MV-4-11 (cell line): ENCODE data around the gene ZNF688.
A peak's percentile ranks its signal among the peaks of the same experiment; 100 is the strongest.

ENCODE experiments used
- DNase-seq: peaks from one replicate; lab custom pipeline; 2025; lab: John Stamatoyannopoulos, UW

ZNF688 gene

DNA sequence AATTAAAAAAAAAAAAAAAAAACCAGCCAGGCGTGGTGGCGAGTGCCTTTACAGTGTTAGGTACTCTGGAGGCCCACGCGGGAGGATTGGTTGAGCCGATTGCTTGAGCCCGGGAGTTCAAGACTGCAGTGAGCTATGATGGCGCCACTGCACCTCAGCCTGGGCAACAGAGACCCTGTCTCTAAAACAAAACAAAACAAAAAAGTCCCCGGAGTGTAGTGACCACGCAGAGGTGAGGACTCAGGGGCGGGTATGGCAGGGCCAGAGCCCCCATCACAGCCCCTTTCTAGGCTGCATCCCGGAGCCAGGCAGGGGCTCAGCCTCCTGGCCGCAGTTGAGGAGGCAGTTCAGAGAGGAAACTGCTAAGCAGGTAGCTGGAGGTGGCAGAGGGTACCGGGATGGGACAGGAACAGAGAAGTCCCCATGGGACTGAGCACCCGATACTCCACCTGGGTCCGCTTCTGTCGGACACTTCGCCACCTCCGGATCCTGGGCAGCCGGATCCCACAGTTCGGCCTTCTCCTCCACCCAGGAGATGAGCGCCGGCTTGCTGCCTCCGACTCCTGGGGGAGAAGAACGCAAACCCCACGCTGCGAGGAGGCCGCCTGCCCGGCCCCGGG lies 37.7 kb downstream of the ZNF688 start:
- no peak for DNase-seq

GRCh38 chr16:30533146-30533522 lies 38.4 kb downstream of the ZNF688 start:
- no peak for DNase-seq

GRCh38 chr16:30532285-30533145 lies 39.0 kb downstream of the ZNF688 start:
- no peak for DNase-seq

DNA sequence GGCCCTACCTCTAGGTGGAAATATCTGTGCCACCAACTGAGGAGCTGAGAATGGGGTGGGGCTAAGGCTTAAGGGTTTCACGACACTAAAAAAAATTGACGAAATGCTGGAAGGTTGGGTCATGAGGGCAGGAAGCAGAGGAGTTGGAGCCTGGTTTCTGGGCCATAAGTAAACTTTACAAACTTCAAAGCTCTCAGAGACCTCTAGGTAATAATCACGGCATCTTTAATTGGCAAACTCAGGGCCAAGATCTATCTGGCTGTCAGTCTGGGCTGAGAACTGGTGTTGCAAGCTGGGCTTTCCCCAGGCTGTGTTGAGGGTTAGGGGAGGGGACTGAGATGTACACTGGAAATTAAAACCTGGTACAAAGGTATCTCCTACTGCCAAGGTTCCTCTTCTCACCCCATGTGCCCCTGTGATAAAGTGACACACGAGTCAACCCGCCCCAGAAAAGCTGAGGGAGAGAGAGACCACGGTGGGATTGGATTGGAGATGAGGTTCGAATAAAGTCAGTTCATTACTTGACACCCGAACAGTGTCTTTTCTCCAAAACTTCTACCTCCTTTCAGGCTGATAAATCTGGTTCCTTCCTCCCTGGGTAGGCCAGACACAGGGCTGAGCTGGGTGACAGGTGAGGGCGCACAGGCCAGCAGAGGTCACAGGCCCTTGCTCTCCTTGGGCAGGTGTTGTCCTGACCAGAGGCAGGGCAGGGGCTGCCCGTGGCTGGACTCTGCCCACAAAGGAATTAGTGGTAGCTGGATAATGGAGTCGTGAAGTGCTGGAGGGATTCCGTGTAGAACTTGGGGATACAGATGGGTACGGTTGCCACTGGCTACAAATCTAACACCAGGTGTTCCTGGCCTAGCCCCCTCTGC lies 41.1 kb downstream of the ZNF688 start:
- no peak for DNase-seq

GRCh38 chr16:30528799-30529457 lies 42.6 kb downstream of the ZNF688 start:
- DNase-seq, result no peak

DNA sequence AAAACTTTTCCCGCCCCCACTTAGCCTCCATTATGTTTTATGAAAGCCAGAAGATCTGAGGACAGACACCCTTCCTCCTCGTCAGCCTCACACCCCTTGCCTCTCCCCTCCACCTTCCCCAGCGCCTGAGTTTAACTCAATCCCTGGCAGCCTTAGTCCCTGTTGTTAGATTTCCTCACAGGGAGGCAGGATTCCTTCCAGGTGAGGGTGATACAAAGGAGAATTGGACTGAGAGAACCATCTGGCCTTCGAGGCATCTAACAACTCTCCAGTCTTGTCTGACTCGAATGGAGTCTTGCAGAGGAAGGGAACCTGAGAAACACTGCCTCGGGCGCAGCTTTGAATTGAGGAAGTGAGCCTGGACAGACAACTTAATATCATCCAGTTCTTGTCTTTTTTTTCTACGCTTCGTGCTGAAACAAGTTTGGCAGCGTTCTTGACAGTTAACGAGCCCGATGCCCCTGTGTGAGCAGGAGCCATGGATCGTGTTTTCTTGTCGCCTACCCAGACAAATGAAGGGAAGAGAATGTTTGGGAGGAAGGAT lies 43.8 kb downstream of the ZNF688 start:
- DNase-seq, result peak; percentile 92

- peak; percentile 96 for DNase-seq
Observed at GRCh38 chr16:30526823-30527634, 44.5 kb downstream of the ZNF688 start.

GRCh38 chr16:30526137-30526822 lies 45.2 kb downstream of the ZNF688 start, which contains the start of gene ZNF768:
Gene ZNF768 (minus strand): TSS chr16:30526566. CDS start chr16:30526413, 153 bp downstream.
- DNase-seq, result no peak

DNA sequence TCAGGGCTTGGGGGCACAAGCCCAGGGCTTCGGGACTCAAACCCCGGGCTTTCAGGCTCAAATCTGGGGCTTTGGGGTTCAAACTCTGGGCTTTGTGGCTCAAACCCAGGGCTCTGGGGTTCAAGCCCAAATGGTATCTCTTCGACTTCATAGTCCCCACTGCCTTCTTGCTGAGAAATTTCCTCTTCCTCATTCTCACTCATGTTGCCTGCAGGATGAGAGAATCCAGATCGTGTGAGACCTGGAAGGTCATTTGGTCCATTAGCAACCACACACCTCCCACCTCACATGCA lies 45.7 kb downstream of the ZNF688 start:
- DNase-seq, result no peak

GRCh38 chr16:30524575-30525568 lies 46.6 kb downstream of the ZNF688 start:
- DNase-seq, result no peak

DNA sequence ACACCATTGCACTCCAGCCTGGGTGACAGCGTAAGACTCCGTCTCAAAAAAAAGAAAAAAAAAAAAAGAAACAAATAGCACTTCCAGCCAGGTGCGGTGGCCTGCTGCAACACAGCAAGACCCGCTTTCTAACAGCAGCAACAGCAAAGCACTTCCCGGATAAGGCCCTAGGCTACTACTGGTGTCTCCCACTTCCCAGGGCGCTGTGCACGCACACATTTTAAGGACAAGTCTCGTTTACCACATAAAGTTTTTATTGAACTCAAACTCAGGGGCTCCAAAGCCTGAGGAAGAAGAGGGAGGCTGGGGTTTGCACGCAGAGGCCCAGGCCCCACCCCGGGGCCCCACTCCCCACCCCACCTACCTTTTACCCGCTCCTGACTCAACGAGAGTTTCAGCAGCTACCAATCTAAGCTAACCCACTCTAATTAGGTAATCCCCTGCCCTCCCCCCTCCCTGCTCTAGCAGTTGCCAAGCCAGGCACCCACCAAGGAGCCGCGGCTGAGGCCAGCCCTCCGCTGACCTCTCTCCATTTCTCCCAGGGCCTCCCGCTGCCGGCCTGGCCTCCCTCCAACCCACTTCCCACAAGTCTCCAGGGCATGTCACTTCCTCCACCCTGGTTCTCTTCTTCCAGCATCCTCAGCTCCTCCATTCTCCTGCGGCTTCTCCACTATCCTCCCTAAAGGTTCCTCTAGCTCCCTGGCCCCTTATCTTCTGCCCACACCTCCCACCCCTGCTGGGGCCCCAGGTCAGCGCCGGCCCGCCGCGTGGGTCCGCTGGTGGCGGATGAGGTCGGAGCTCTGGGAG lies 47.5 kb downstream of the ZNF688 start:
- peak; percentile 57 for DNase-seq

DNA sequence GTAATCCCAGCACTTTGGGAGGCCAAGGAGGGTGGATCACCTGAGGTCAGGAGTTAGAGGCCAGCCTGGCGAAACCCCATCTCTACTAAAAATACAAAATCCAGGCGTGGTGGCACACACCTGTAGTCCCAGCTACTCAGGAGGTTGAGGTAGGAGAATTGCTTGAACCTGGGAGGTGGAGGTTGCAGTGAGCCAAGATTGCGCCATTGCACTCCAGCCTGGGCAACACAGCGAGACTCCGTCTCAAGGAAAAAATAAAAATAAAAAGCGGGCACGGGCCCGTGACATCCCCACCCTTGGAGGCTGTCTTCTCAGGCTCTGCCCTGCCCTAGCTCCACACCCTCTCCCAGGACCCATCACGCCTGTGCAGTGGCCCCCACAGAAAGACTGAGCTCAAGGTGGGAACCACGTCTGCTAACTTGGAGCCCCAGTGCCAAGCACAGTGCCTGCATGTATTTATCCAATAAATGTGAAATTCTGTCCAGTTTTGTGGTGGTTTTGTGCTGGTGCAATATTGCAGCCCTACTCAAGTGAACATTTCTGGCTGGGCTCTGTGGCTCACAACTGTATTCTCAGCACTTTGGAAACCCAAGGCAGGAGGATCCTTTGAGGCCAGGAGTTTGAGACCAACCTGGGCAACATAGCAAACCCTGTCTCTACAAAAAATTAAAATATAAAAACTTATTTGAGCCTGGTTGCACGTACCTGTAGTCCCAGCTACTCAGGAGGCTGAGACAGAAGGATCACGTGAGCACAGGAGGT lies 48.6 kb downstream of the ZNF688 start:
- DNase-seq, result peak; percentile 53

GRCh38 chr16:30521873-30522641 lies 49.5 kb downstream of the ZNF688 start:
- DNase-seq, result no peak

GRCh38 chr16:30521476-30521872 lies 50.0 kb downstream of the ZNF688 start:
- DNase-seq, result no peak
